Measurements from ENCODE around the gene DNAJC1.

DNA sequence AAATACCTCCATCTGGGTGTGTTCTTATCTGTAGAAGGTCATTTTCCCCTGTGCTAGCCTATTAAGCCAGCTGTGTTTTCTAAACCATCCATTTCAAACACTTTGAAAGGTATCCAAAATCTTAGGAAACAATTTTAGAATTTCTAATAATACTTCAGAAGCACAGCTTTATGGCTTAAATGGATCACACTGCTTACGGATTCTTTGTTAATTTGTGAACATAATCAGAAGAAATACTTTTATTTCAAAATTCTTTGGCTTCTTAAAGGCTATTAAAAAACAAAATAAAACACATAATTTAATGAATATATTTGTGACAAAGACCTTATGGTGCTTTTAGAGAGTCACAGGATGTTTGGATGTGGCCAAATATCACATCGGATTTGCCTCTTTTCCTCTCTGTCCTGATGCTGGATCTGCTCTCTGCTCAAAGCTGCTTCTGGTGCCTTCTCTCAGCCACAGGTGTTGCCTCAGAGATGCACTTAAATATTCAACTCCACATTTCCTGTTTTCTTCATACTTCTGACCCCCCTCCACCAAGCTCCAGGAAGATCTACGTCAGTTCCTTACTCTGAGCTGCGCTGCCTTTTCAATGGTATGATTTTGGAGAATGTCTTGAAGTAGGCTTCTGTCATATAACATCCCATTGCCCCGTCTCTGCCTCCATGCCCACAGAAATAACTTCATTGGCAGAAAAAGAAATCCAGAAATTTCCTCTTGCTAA lies 238.9 kb downstream of the DNAJC1 start:
- TF ChIP-seq, protein P1, sequence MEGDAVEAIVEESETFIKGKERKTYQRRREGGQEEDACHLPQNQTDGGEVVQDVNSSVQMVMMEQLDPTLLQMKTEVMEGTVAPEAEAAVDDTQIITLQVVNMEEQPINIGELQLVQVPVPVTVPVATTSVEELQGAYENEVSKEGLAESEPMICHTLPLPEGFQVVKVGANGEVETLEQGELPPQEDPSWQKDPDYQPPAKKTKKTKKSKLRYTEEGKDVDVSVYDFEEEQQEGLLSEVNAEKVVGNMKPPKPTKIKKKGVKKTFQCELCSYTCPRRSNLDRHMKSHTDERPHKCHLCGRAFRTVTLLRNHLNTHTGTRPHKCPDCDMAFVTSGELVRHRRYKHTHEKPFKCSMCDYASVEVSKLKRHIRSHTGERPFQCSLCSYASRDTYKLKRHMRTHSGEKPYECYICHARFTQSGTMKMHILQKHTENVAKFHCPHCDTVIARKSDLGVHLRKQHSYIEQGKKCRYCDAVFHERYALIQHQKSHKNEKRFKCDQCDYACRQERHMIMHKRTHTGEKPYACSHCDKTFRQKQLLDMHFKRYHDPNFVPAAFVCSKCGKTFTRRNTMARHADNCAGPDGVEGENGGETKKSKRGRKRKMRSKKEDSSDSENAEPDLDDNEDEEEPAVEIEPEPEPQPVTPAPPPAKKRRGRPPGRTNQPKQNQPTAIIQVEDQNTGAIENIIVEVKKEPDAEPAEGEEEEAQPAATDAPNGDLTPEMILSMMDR (IDR thresholded peaks at IDR 0.05) = no peak
- no peak for TF ChIP-seq POLR2A (IDR thresholded peaks at IDR 0.05)
